H1 (cell line): ENCODE results near the gene CCR9. TPM values are rescaled to one million over a fixed set of nuclear protein-coding genes. Genes with fewer than 3 reads are reported as not detected.

Experiments used
- CTCF ChIA-PET: fragments of 300-600 bp; sonication (Branson Sonifier 250); formaldehyde crosslinking; loops from one replicate; lab custom pipeline; 2021; ENCODE audit not compliant: partially characterized antibody; lab: Charles Lee
- POLR2A ChIA-PET: fragments of 300-600 bp; sonication (Branson Sonifier 250); formaldehyde crosslinking; loops from one replicate; lab custom pipeline; 2021; ENCODE audit warnings: inconsistent platforms; ENCODE audit not compliant: partially characterized antibody; lab: Charles Lee
- DNase-seq, 2 experiments: peaks; one replicate each; pipeline versions ENCODE4 v3.0.0 to v3.0.0-alpha.2; 2010 to 2022; ENCODE audit warnings: low spot score in 2 of 2, low read depth in 1 of 2, mixed read lengths in 1 of 2
- FAIRE-seq: peaks from 2 replicates; lab custom pipeline; 2011; peaks lifted over from hg19 to GRCh38; lab: Jason Lieb, UNC
- H2AFZ ChIP-seq: 2 replicates; pipeline ENCODE4 v1.8.1; 2012; ENCODE audit warnings: low read length, inconsistent platforms
- H2AK5ac ChIP-seq: 2 replicates; pipeline ENCODE4 v1.6.1; 2013; ENCODE audit warnings: low read depth, low read length
- H2BK120ac ChIP-seq: replicated peaks from 2 replicates; pipeline ENCODE3; 2013; ENCODE audit warnings: low read depth, low read length, inconsistent platforms
- H2BK12ac ChIP-seq: 2 replicates; pipeline ENCODE4 v1.6.1; 2013; ENCODE audit warnings: low read depth, low read length
- H2BK15ac ChIP-seq: 2 replicates; pipeline ENCODE4 v1.6.1; 2013; ENCODE audit warnings: low read length
- H2BK20ac ChIP-seq: 2 replicates; pipeline ENCODE4 v1.6.1; 2013; ENCODE audit warnings: low read length
- H2BK5ac ChIP-seq: 2 replicates; pipeline ENCODE4 v1.6.1; 2013; ENCODE audit warnings: low read depth, low read length
- H3K14ac ChIP-seq: 2 replicates; pipeline ENCODE4 v1.6.1; 2013; ENCODE audit warnings: inconsistent platforms; ENCODE audit not compliant: insufficient read length
- H3K18ac ChIP-seq: 2 replicates; pipeline ENCODE4 v1.6.1; 2013; ENCODE audit warnings: low read length; ENCODE audit errors: extremely low read depth
- H3K23ac ChIP-seq: 2 replicates; pipeline ENCODE4 v1.6.1; 2013; ENCODE audit warnings: inconsistent platforms; ENCODE audit not compliant: insufficient read length
- H3K23me2 ChIP-seq: 2 replicates; pipeline ENCODE4 v1.6.1; 2013; ENCODE audit warnings: low read depth, low read length
- H3K27ac ChIP-seq: 2 replicates; pipeline ENCODE4 v1.6.1; 2011; ENCODE audit warnings: low read depth, low read length, inconsistent platforms
- H3K27me3 ChIP-seq, 4 experiments: replicated peaks in 1 of 4; 1 replicate in 1 of 4; 2 replicates in 3 of 4; pipeline versions ENCODE4 v1.6.1 to v1.8.1; 2011 to 2013; ENCODE audit warnings: low read length in 3 of 4, mild to moderate bottlenecking in 3 of 4, inconsistent platforms in 2 of 4, mixed read lengths in 2 of 4, moderate library complexity in 1 of 4; ENCODE audit not compliant: control insufficient read depth in 3 of 4, insufficient read depth in 3 of 4; ENCODE audit errors: extremely low read depth in 1 of 4
- H3K36me3 ChIP-seq, 4 experiments: 2 replicates each; pipeline versions ENCODE4 v1.6.1 to v1.8.1; 2011 to 2013; ENCODE audit warnings: mild to moderate bottlenecking in 4 of 4, low read length in 3 of 4, moderate library complexity in 2 of 4, control low read depth in 1 of 4, inconsistent platforms in 1 of 4; ENCODE audit not compliant: insufficient read depth in 4 of 4, control insufficient read depth in 2 of 4
- H3K4ac ChIP-seq: replicated peaks from 2 replicates; pipeline ENCODE3; 2013; ENCODE audit warnings: low read length, low read depth, mixed read lengths, inconsistent platforms; ENCODE audit not compliant: insufficient read length
- H3K4me1 ChIP-seq, 4 experiments: replicated peaks in 1 of 4; 1 replicate in 1 of 4; 2 replicates in 3 of 4; pipeline versions ENCODE4 v1.6.1 to v1.8.1; 2011 to 2013; ENCODE audit warnings: low read length in 3 of 4, inconsistent platforms in 2 of 4, mixed read lengths in 1 of 4; ENCODE audit not compliant: insufficient read depth in 4 of 4, control insufficient read depth in 3 of 4
- H3K4me2 ChIP-seq, 2 experiments: 2 replicates each; pipeline versions ENCODE4 v1.6.1 to v1.8.1; 2011 to 2013; ENCODE audit warnings: low read depth in 2 of 2, low read length in 2 of 2, control low read depth in 1 of 2, inconsistent platforms in 1 of 2, mild to moderate bottlenecking in 1 of 2; ENCODE audit not compliant: insufficient read depth in 1 of 2
- H3K4me3 ChIP-seq, 4 experiments: fragments of 200-600, 300-600 bp in 1 of 4; sonication (generic), shearing (Covaris generic), sonication (Bioruptor Twin) in 1 of 4; 2 replicates each; pipeline versions ENCODE4 v1.5.1 to v1.8.1; 2011 to 2016; ENCODE audit warnings: low read length in 4 of 4, low read depth in 3 of 4, control low read depth in 2 of 4, inconsistent platforms in 2 of 4, mild to moderate bottlenecking in 2 of 4, mixed read lengths in 1 of 4, moderate library complexity in 1 of 4; ENCODE audit not compliant: insufficient read depth in 2 of 4; ENCODE audit errors: extremely low read depth in 1 of 4
- H3K56ac ChIP-seq: replicated peaks from 2 replicates; pipeline ENCODE3; 2013; ENCODE audit warnings: low read depth, mild to moderate bottlenecking, mixed read lengths, low read length, inconsistent platforms; ENCODE audit not compliant: insufficient read length
- H3K79me1 ChIP-seq: 2 replicates; pipeline ENCODE4 v1.6.1; 2013; ENCODE audit warnings: low read depth, low read length, control low read depth
- H3K79me2 ChIP-seq, 2 experiments: 2 replicates each; pipeline versions ENCODE4 v1.6.1 to v1.8.1; 2012 to 2013; ENCODE audit warnings: low read length in 2 of 2, mild to moderate bottlenecking in 2 of 2, inconsistent platforms in 1 of 2; ENCODE audit not compliant: insufficient read depth in 2 of 2, control insufficient read depth in 1 of 2
- H3K9ac ChIP-seq, 4 experiments: replicated peaks in 1 of 4; 1 replicate in 1 of 4; 2 replicates in 3 of 4; pipeline versions ENCODE4 v1.6.1 to v1.8.1; 2011 to 2013; ENCODE audit warnings: low read depth in 3 of 4, low read length in 3 of 4, control low read depth in 2 of 4, mild to moderate bottlenecking in 2 of 4, moderate library complexity in 2 of 4, inconsistent platforms in 1 of 4; ENCODE audit errors: extremely low read depth in 1 of 4
- H3K9me3 ChIP-seq, 2 experiments: 2 replicates each; pipeline versions ENCODE4 v1.6.1 to v1.8.1; 2012 to 2013; ENCODE audit warnings: mild to moderate bottlenecking in 2 of 2, moderate library complexity in 2 of 2, control low read depth in 1 of 2, inconsistent platforms in 1 of 2, low read depth in 1 of 2, low read length in 1 of 2, mixed read lengths in 1 of 2; ENCODE audit not compliant: insufficient read depth in 2 of 2
- H4K20me1 ChIP-seq, 2 experiments: replicated peaks in 1 of 2; 2 replicates each; pipeline versions ENCODE3 to v1.8.1; 2011 to 2013; ENCODE audit warnings: inconsistent platforms in 2 of 2, low read length in 2 of 2, mild to moderate bottlenecking in 1 of 2; ENCODE audit not compliant: insufficient read depth in 2 of 2, control insufficient read depth in 1 of 2
- H4K5ac ChIP-seq: 2 replicates; pipeline ENCODE4 v1.6.1; 2013; ENCODE audit warnings: low read length, low read depth, mixed read lengths, inconsistent platforms; ENCODE audit not compliant: insufficient read length
- H4K8ac ChIP-seq: 2 replicates; pipeline ENCODE4 v1.8.0; 2013; ENCODE audit warnings: mild to moderate bottlenecking, moderate library complexity, low read length, inconsistent platforms; ENCODE audit not compliant: insufficient read depth; ENCODE audit errors: extremely low read depth
- H4K91ac ChIP-seq: replicated peaks from 2 replicates; pipeline ENCODE3; 2013; ENCODE audit warnings: low read length, mixed read lengths, inconsistent platforms; ENCODE audit not compliant: insufficient read length
- EGR1 ChIP-seq: IDR thresholded peaks from 2 replicates; pipeline ENCODE4 v1.6.1; 2011; ENCODE audit warnings: low read depth, low read length, borderline replicate concordance
- EP300 ChIP-seq, 2 experiments: IDR thresholded peaks; 1 replicate in 1 of 2; 2 replicates in 1 of 2; pipeline ENCODE4 v1.6.1; 2011 to 2012; ENCODE audit warnings: low read depth in 2 of 2, low read length in 2 of 2, mild to moderate bottlenecking in 2 of 2, borderline replicate concordance in 1 of 2, inconsistent platforms in 1 of 2, moderate library complexity in 1 of 2
- JUN ChIP-seq: IDR thresholded peaks from 2 replicates; pipeline ENCODE4 v1.6.1; 2011; ENCODE audit warnings: low read depth, mild to moderate bottlenecking, improper control_type of control experiment, low read length
- POLR2A ChIP-seq, 2 experiments: IDR thresholded peaks; 1 replicate in 1 of 2; 2 replicates in 1 of 2; pipeline ENCODE4 v1.6.1; 2011; ENCODE audit warnings: low read depth in 2 of 2, low read length in 2 of 2, mild to moderate bottlenecking in 2 of 2; ENCODE audit errors: control extremely low read depth in 1 of 2
- SAP30 ChIP-seq: fragments of 300-600 bp; sonication (generic); IDR thresholded peaks from 2 replicates; pipeline ENCODE4 v1.7.1; 2012; ENCODE audit warnings: low read length, moderate library complexity, mild to moderate bottlenecking, inconsistent platforms; ENCODE audit not compliant: insufficient read depth, insufficient replicate concordance
- SP4 ChIP-seq: IDR thresholded peaks from 2 replicates; pipeline ENCODE4 v1.6.1; 2012; ENCODE audit warnings: low read length, inconsistent platforms
- SRF ChIP-seq: IDR thresholded peaks from 2 replicates; pipeline ENCODE4 v1.6.1; 2011; ENCODE audit warnings: mild to moderate bottlenecking, low read depth, low read length, moderate library complexity
- TAF1 ChIP-seq: IDR thresholded peaks from 2 replicates; pipeline ENCODE4 v1.6.1; 2011; ENCODE audit warnings: mild to moderate bottlenecking, low read depth, low read length
- WGBS, 2 experiments: shearing (Covaris generic) in 1 of 2; methylation state at CpG; one replicate each; pipeline versions ENCODE4 v1.1.6 to v1.1.7; 2013 to 2015; ENCODE audit warnings: low lambda C conversion rate in 2 of 2, mixed read lengths in 2 of 2, inconsistent platforms in 1 of 2, low coverage in 1 of 2, missing lambda C conversion rate in 1 of 2; ENCODE audit not compliant: insufficient replicate concordance in 2 of 2, insufficient coverage in 1 of 2, insufficient read length in 1 of 2; ENCODE audit errors: extremely low coverage in 1 of 2, missing lambda C conversion rate in 1 of 2; 5-methylcytosine and 5-hydroxymethylcytosine counted together
- polyA plus RNA-seq, 7 experiments: library from polyadenylated mRNA; depleted of rRNA in 3 of 7; stranded (reverse) in 5 of 7; unstranded in 2 of 7; fragments of >200 nt in 5 of 7; fragments of 200-250 nt in 2 of 7; gene quantifications; 1 replicate in 5 of 7; 2 replicates in 1 of 7; 4 replicates in 1 of 7; pipeline versions ENCODE4 v1.2.1 to v1.2.3, GENCODE V29; 2011 to 2013; ENCODE audit warnings: missing spikeins in 2 of 7, mixed read lengths in 2 of 7
- total RNA-seq: library from RNA; stranded (reverse); fragmentation: NEBNext Ultra II Directional; extraction: Animal tissue kit (Norgen Biotek cat#: 25700); gene quantifications from 2 replicates; pipeline ENCODE4 v1.2.1, GENCODE V29; 2021

CCR9 gene
- total and polyA plus RNA-seq, 2 of the 8 experiments (the other 6 are each of a cell fraction or from before 2014, with no cell fraction given), result not detected

DNA sequence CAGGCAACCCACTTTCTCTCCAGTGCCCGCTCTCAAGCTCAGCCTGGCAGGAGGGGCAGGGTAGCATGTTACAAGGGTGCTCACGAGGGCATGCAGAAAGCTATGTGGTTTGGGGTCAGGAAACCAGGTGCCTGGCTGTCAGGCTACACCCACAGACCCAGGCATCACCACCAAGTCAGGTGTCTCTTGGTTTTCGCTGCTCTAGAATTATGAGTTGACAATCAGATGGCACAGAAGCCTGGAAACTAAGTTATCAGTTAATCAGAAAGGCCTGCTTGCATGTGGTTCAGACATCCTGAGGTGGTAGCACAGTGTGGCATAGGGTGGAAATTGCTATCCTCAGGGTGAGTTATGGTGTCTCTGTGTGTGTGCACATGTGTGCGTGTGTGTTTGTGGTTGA lies 16.2 kb upstream of the CCR9 start:
- CTCF ChIA-PET, result no interaction called here
- POLR2A ChIA-PET, result no interaction called here
- no peaks in the 10 kb centered on the region for H3K9me3 ChIP-seq
- no peak overlapping the region for H4K8ac ChIP-seq
- TF ChIP-seq JUN (no peak), SRF (no peak), EGR1 (no peak), SAP30 (no peak), EP300 (IDR thresholded peaks at IDR 0.05; ENCODE audit: borderline replicate concordance in 1 of 2, low read depth in 2 of 2, low read length in 2 of 2) (no peak), TAF1 (no peak), SP4 (no peak), POLR2A (IDR thresholded peaks at IDR 0.05; ENCODE audit: control extremely low read depth in 1 of 2, low read depth in 2 of 2, low read length in 2 of 2) (no peak)
- H4K91ac ChIP-seq, result no peak overlapping the region
- no peak overlapping the region for H2AFZ ChIP-seq
- no peak overlapping the region for H2AK5ac ChIP-seq
- WGBS, 2 experiments, result 86% methylated on average over 4 of the region's 4 CpGs; no CpG with 5 or more reads in 1 of the 2 experiments
- H3K27me3 ChIP-seq, result no peaks in the 10 kb centered on the region
- H3K23me2 ChIP-seq, result no peaks in the 10 kb centered on the region
- H3K4me1 ChIP-seq, result peaks cover 0 to 4% (median 2%) of the 10 kb centered on the region in 4 experiments; a peak in 2 of 7 replicates
- H2BK20ac ChIP-seq, result no peak overlapping the region
- no peak overlapping the region for H3K23ac ChIP-seq
- H3K4ac ChIP-seq, result no peak overlapping the region
- H3K18ac ChIP-seq, result no peak overlapping the region
- H2BK15ac ChIP-seq, result no peak overlapping the region
- H3K56ac ChIP-seq, result no peak overlapping the region
- H4K5ac ChIP-seq, result no peak overlapping the region
- no peak overlapping the region for H3K14ac ChIP-seq
- FAIRE-seq, result no peak
- no peak overlapping the region for H2BK12ac ChIP-seq
- H2BK5ac ChIP-seq, result no peak overlapping the region
- H3K4me2 ChIP-seq, result no peak overlapping the region
- H3K79me2 ChIP-seq, result no peaks in the 10 kb centered on the region
- no peak overlapping the region for H2BK120ac ChIP-seq
- H3K79me1 ChIP-seq, result no peaks in the 10 kb centered on the region; the same call in 1 of the 2 replicates
- H3K36me3 ChIP-seq, result no peaks in the 10 kb centered on the region
- no peak for DNase-seq
- H3K27ac ChIP-seq, result no peak overlapping the region
- H3K9ac ChIP-seq, result no peak overlapping the region
- H3K4me3 ChIP-seq, result no peak overlapping the region
- H4K20me1 ChIP-seq, result no peaks in the 10 kb centered on the region
